ENCODE data around the gene OR2Z1.

OR2Z1 gene

DNA sequence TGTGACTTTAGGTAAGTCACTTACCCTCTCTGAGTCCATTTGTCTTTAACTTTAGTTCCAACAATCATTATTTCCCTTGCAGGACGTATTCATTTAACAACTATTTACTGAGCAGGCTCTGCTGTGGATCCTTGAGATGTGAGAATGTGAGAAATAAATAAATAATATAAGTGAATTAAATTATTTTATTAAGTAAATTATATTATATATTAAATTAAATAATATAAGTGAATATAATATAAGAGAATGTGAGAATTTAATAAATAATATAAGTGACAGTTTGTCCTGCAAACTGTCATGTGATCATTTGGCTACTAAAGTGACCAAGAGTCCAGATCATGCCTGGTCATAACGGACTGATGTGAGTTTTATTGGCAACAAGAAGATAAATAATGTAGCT is 598 bp downstream of the OR2Z1 start:
- Histone ChIP-seq H3K9me3 (replicated peaks in 1 of 2; ENCODE audit: control insufficient read depth in 2 of 2, insufficient read depth in 1 of 2, low read depth in 1 of 2, low read length in 2 of 2) (peaks cover 0 to 19% of the 10 kb centered on the region in 2 donors), H3K27ac (replicated peaks; ENCODE audit: low read length) (no peak overlapping the region), H2AFZ (ENCODE audit: low read length) (no peak overlapping the region), H2BK12ac (ENCODE audit: low read length) (no peak overlapping the region), H3K18ac (ENCODE audit: low read length) (no peak overlapping the region), H2BK15ac (ENCODE audit: low read length) (no peak overlapping the region), H3K4me3 (ENCODE audit: low read length in 2 of 2) (no peak overlapping the region), H3K27me3 (ENCODE audit: control insufficient read depth in 3 of 3, insufficient read depth in 3 of 3, low read depth in 1 of 3, low read length in 3 of 3) (peaks cover 0 to 6% (median 0%) of the 10 kb centered on the region in 3 experiments), H3K23ac (ENCODE audit: low read depth, low read length, poor library complexity) (no peak overlapping the region), H3K9ac (ENCODE audit: low read depth, low read length, poor library complexity) (no peak overlapping the region), H4K91ac (ENCODE audit: low read depth, low read length, poor library complexity) (no peak overlapping the region), H3K14ac (ENCODE audit: low read length) (no peak overlapping the region), H2BK120ac (ENCODE audit: low read depth, low read length) (no peak overlapping the region), H2AK5ac (ENCODE audit: low read depth, low read length) (no peak overlapping the region), H3K4me2 (ENCODE audit: insufficient read depth, low read length, poor library complexity, severe bottlenecking) (no peak overlapping the region), H2BK5ac (ENCODE audit: low read length) (no peak overlapping the region), H4K8ac (ENCODE audit: low read depth, low read length) (no peak overlapping the region), H3K36me3 (replicated peaks in 1 of 2; ENCODE audit: control insufficient read depth in 2 of 2, insufficient read depth in 2 of 2, low read length in 2 of 2) (no peaks in the 10 kb centered on the region), H3K79me1 (ENCODE audit: low read depth, low read length) (no peaks in the 10 kb centered on the region), H3K4me1 (ENCODE audit: control insufficient read depth in 2 of 2, insufficient read depth in 1 of 2, low read depth in 1 of 2, low read length in 2 of 2) (no peaks in the 10 kb centered on the region), H3K4ac (ENCODE audit: low read length) (no peak overlapping the region)
- WGBS, 2 donors (ENCODE audit: extremely low coverage in 2 of 2, insufficient read length in 2 of 2, insufficient replicate concordance in 1 of 2): no CpG with 5 or more reads among the region's 2 CpGs
- DNase-seq (ENCODE audit: low spot score): no peak

DNA sequence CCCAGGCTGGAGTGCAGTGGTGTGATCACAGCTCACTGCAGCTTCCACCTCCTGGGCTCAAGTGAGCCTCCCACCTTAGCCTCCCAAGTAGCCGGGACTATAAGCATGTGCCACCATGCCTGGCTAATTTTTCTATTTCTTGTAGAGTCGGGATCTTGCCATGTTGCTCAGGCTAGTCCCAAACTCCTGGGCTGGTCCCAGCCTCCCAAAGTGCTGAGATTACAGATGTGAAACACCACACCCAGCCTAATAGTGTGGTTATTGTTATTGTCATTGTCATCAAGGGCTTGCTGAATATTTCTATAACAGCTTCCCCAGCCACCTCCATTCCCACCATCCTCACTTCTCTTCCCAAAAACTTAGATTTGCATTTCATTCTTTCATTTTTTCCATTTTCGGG is 2.8 kb downstream of the OR2Z1 start:
- Histone ChIP-seq H3K36me3 (replicated peaks in 1 of 2; ENCODE audit: control insufficient read depth in 2 of 2, insufficient read depth in 2 of 2, low read length in 2 of 2) (no peaks in the 10 kb centered on the region), H4K91ac (ENCODE audit: low read depth, low read length, poor library complexity) (no peak overlapping the region), H2BK120ac (ENCODE audit: low read depth, low read length) (no peak overlapping the region), H4K8ac (ENCODE audit: low read depth, low read length) (no peak overlapping the region), H3K23ac (ENCODE audit: low read depth, low read length, poor library complexity) (no peak overlapping the region), H3K79me1 (ENCODE audit: low read depth, low read length) (no peaks in the 10 kb centered on the region), H3K18ac (ENCODE audit: low read length) (no peak overlapping the region), H3K9ac (ENCODE audit: low read depth, low read length, poor library complexity) (no peak overlapping the region), H3K4me2 (ENCODE audit: insufficient read depth, low read length, poor library complexity, severe bottlenecking) (no peak overlapping the region), H2BK12ac (ENCODE audit: low read length) (no peak overlapping the region), H3K9me3 (replicated peaks in 1 of 2; ENCODE audit: control insufficient read depth in 2 of 2, insufficient read depth in 1 of 2, low read depth in 1 of 2, low read length in 2 of 2) (peaks cover 0 to 21% of the 10 kb centered on the region in 2 donors), H2AFZ (ENCODE audit: low read length) (no peak overlapping the region), H2AK5ac (ENCODE audit: low read depth, low read length) (no peak overlapping the region), H3K4ac (ENCODE audit: low read length) (no peak overlapping the region), H2BK15ac (ENCODE audit: low read length) (no peak overlapping the region), H3K14ac (ENCODE audit: low read length) (no peak overlapping the region), H3K4me1 (ENCODE audit: control insufficient read depth in 2 of 2, insufficient read depth in 1 of 2, low read depth in 1 of 2, low read length in 2 of 2) (no peaks in the 10 kb centered on the region), H3K27me3 (ENCODE audit: control insufficient read depth in 3 of 3, insufficient read depth in 3 of 3, low read depth in 1 of 3, low read length in 3 of 3) (peaks cover 0 to 6% (median 0%) of the 10 kb centered on the region in 3 experiments), H3K4me3 (ENCODE audit: low read length in 2 of 2) (no peak overlapping the region), H3K27ac (replicated peaks; ENCODE audit: low read length) (no peak overlapping the region), H2BK5ac (ENCODE audit: low read length) (no peak overlapping the region)
- 100% methylated on average over 1 of the region's 3 CpGs; no CpG with 5 or more reads in 1 of the 2 donors for WGBS, 2 donors (ENCODE audit: extremely low coverage in 2 of 2, insufficient read length in 2 of 2, insufficient replicate concordance in 1 of 2)
- DNase-seq (ENCODE audit: low spot score): no peak

DNA sequence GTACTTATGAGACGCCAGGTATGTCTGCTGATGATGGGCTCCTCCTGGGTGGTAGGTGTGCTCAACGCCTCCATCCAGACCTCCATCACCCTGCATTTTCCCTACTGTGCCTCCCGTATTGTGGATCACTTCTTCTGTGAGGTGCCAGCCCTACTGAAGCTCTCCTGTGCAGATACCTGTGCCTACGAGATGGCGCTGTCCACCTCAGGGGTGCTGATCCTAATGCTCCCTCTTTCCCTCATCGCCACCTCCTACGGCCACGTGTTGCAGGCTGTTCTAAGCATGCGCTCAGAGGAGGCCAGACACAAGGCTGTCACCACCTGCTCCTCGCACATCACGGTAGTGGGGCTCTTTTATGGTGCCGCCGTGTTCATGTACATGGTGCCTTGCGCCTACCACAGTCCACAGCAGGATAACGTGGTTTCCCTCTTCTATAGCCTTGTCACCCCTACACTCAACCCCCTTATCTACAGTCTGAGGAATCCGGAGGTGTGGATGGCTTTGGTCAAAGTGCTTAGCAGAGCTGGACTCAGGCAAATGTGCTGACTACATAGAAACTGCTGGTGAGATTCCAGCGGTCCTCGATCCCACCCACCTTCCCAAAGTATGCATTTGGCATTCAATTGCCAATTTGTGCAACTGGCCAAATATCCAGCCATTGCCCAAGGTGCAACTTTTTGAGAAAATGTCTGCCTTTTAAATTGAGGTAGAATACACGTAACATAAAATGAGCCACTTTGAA is 10.2 kb downstream of the OR2Z1 start:
- Histone ChIP-seq H3K27ac (replicated peaks; ENCODE audit: low read length) (no peak overlapping the region), H2BK120ac (ENCODE audit: low read depth, low read length) (no peak overlapping the region), H2AFZ (ENCODE audit: low read length) (no peak overlapping the region), H3K4me2 (ENCODE audit: insufficient read depth, low read length, poor library complexity, severe bottlenecking) (no peak overlapping the region), H3K9ac (ENCODE audit: low read depth, low read length, poor library complexity) (peak overlapping the region; percentile 74), H3K36me3 (replicated peaks in 1 of 2; ENCODE audit: control insufficient read depth in 2 of 2, insufficient read depth in 2 of 2, low read length in 2 of 2) (no peaks in the 10 kb centered on the region), H3K79me1 (ENCODE audit: low read depth, low read length) (peaks cover 1% of the 10 kb centered on the region), H3K4ac (ENCODE audit: low read length) (no peak overlapping the region), H4K8ac (ENCODE audit: low read depth, low read length) (no peak overlapping the region), H3K4me1 (ENCODE audit: control insufficient read depth in 2 of 2, insufficient read depth in 1 of 2, low read depth in 1 of 2, low read length in 2 of 2) (no peaks in the 10 kb centered on the region), H3K9me3 (replicated peaks in 1 of 2; ENCODE audit: control insufficient read depth in 2 of 2, insufficient read depth in 1 of 2, low read depth in 1 of 2, low read length in 2 of 2) (peaks cover 0 to 24% of the 10 kb centered on the region in 2 donors), H3K14ac (ENCODE audit: low read length) (peak overlapping the region; percentile 85), H2BK12ac (ENCODE audit: low read length) (no peak overlapping the region), H2AK5ac (ENCODE audit: low read depth, low read length) (no peak overlapping the region), H2BK5ac (ENCODE audit: low read length) (no peak overlapping the region), H3K4me3 (ENCODE audit: low read length in 2 of 2) (no peak overlapping the region), H2BK15ac (ENCODE audit: low read length) (no peak overlapping the region), H3K27me3 (ENCODE audit: control insufficient read depth in 3 of 3, insufficient read depth in 3 of 3, low read depth in 1 of 3, low read length in 3 of 3) (no peaks in the 10 kb centered on the region), H4K91ac (ENCODE audit: low read depth, low read length, poor library complexity) (no peak overlapping the region), H3K23ac (ENCODE audit: low read depth, low read length, poor library complexity) (peak overlapping the region; percentile 55), H3K18ac (ENCODE audit: low read length) (no peak overlapping the region)
- no peak for DNase-seq (ENCODE audit: low spot score)
- WGBS, 2 donors (ENCODE audit: extremely low coverage in 2 of 2, insufficient read length in 2 of 2, insufficient replicate concordance in 1 of 2): no CpG with 5 or more reads among the region's 19 CpGs

DNA sequence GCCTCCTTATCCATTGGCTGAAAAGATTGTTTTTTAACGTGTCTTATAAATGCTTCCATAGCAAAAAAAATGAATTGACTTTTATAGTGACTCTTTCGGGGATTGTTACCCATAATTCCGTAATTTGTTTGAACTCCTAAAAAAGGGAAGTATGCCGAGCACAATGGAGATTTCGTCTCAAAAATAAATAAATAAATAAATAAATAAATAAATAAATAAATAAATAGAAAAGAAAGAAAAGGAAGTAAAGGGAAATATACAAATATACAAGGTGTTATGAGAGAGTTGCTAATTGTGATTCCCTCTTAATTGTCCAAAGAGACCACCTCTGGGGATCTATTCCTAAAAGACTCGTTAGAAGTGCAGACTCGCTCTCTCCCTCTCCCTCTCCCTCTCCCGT is 16.9 kb downstream of the OR2Z1 start:
- no peak overlapping the region for H3K23ac ChIP-seq (ENCODE audit: low read depth, low read length, poor library complexity)
- H2AK5ac ChIP-seq (ENCODE audit: low read depth, low read length): no peak overlapping the region
- WGBS, 2 donors (ENCODE audit: extremely low coverage in 2 of 2, insufficient read length in 2 of 2, insufficient replicate concordance in 1 of 2): no CpG with 5 or more reads among the region's 8 CpGs
- no peaks in the 10 kb centered on the region for H3K4me1 ChIP-seq (ENCODE audit: control insufficient read depth in 2 of 2, insufficient read depth in 1 of 2, low read depth in 1 of 2, low read length in 2 of 2)
- no peaks in the 10 kb centered on the region for H3K27me3 ChIP-seq (ENCODE audit: control insufficient read depth in 3 of 3, insufficient read depth in 3 of 3, low read depth in 1 of 3, low read length in 3 of 3)
- no peak overlapping the region for H3K4me2 ChIP-seq (ENCODE audit: insufficient read depth, low read length, poor library complexity, severe bottlenecking)
- H3K9ac ChIP-seq (ENCODE audit: low read depth, low read length, poor library complexity): no peak overlapping the region
- no peak for DNase-seq (ENCODE audit: low spot score)
- no peak overlapping the region for H2AFZ ChIP-seq (ENCODE audit: low read length)
- H4K91ac ChIP-seq (ENCODE audit: low read depth, low read length, poor library complexity): no peak overlapping the region
- peaks cover 0 to 2% of the 10 kb centered on the region in 2 donors for H3K9me3 ChIP-seq (replicated peaks in 1 of 2; ENCODE audit: control insufficient read depth in 2 of 2, insufficient read depth in 1 of 2, low read depth in 1 of 2, low read length in 2 of 2)
- H3K36me3 ChIP-seq (replicated peaks in 1 of 2; ENCODE audit: control insufficient read depth in 2 of 2, insufficient read depth in 2 of 2, low read length in 2 of 2): no peaks in the 10 kb centered on the region
- no peak overlapping the region for H3K4me3 ChIP-seq (ENCODE audit: low read length in 2 of 2)
- H3K18ac ChIP-seq (ENCODE audit: low read length): no peak overlapping the region
- no peak overlapping the region for H2BK120ac ChIP-seq (ENCODE audit: low read depth, low read length)
- H3K27ac ChIP-seq (replicated peaks; ENCODE audit: low read length): no peak overlapping the region
- H4K8ac ChIP-seq (ENCODE audit: low read depth, low read length): no peak overlapping the region
- H3K14ac ChIP-seq (ENCODE audit: low read length): no peak overlapping the region
- H2BK12ac ChIP-seq (ENCODE audit: low read length): no peak overlapping the region
- no peaks in the 10 kb centered on the region for H3K79me1 ChIP-seq (ENCODE audit: low read depth, low read length)
- no peak overlapping the region for H2BK5ac ChIP-seq (ENCODE audit: low read length)
- H3K4ac ChIP-seq (ENCODE audit: low read length): no peak overlapping the region
- H2BK15ac ChIP-seq (ENCODE audit: low read length): no peak overlapping the region

Measured in neuronal stem cell (in vitro differentiated cells).